GM12873 (cell line): Measurements from ENCODE around the gene ABHD5.
A peak's percentile ranks its signal among the peaks of the same experiment; 100 is the strongest.

Experiments
- CTCF ChIP-seq: IDR thresholded peaks from 2 replicates; pipeline ENCODE4 v1.5.1; 2012; ENCODE audit warnings: low read depth, mild to moderate bottlenecking, moderate library complexity, low read length, control low read depth; ENCODE audit not compliant: insufficient read depth; ENCODE audit errors: missing control alignments

Gene ABHD5

GRCh38 chr3:43690400-43691119 is at the start of gene ABHD5:
Gene ABHD5 (plus strand): TSS chr3:43690938. CDS start chr3:43690993, 55 bp downstream.
- TF ChIP-seq CTCF: peak; percentile 54

DNA sequence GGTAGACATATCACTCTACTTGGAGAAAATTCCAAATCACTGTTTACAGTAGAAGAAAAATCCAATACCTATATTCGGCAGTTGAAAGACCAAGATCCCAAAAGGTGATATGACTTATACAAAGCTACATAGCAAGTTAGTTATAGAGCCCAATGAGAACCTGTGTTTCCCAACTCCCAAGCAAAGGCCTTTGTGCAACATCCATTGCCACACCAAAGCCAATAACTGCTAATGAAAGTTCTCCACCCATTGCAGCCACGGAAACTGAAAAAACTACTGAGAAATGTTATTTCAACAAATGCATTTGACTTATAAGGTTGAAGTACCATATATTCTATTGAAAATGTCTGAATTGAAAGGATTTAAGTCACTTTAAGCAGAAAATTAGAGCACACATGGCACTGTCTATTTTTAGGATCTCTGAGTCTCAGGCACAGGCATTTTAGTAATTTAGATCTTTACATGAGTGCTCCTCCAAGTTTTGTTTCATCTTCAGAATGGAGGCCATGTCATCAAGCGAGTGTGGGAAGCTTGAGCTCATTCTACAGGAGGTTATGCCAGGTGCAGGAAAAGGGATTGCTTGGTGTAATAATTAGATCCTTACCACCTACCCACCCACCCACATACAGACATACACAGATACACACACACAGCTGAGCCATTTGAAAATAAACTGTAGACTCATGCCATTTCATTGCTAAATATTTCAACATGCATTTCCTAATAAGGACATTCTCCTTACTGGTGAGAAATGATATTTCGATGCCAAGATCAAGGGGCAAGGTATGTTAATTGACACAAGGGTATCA is 49.2 kb upstream of the ABHD5 start:
- TF ChIP-seq CTCF: no peak

GRCh38 chr3:43644443-43644842 is 46.3 kb upstream of the ABHD5 start:
- no peak for TF ChIP-seq CTCF

DNA sequence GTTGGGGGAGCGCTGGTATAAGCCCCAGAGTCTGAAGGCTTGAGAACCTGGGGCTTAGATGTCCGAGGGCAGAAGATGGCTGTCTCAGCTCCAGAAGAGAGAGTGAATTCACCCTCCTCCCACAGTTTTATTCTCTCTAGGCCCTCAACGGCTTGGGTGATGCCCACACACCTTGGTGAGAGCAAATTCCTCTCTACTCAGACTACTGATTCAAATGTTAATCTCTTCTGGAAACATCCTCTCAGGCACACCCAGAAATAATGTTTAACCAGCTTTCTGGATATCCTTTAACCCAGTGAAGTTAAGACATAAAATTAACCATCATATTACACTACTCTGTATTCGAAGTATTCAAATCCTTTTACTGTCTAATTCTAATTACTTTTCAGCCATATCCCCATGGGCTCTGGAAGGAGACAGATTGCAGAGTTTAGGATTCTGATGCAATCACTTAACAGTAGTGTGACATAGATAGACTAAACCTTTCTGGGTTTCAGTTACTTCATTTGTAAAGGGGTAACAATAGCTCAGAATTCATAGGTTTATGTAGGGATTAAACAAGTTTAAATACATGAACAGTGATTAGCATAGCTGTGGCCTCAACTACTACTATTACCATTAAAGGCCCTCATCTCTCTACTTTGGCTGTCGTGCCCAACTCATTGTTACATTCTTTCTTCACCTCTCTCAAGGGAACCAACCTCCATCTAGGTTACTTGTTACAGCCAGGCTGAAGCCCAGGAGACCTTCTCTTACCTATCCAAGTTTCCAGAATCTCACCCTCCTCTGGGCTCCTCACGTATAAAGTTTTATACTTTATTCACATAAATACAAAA is 43.2 kb upstream of the ABHD5 start:
- no peak for TF ChIP-seq CTCF

DNA sequence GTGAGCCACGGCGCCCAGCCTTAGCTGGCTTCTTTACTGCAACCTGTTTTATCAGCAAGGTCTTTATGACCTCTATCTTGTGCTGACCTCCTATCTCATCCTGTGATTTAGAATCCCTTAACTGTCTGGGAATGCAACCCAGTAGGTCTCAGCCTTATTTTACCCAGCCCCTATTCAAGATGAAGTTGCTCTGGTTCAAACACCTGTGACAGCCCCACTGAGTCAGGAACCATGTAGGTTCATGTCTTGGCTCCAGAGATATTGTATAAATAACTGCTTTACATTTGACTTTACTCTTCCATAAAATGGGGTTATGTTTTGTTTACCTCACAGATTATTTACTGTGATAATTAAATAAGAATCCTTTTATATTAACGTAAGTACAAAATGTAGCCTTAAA is 41.8 kb upstream of the ABHD5 start:
- no peak for TF ChIP-seq CTCF

- no peak for TF ChIP-seq CTCF
Observed at GRCh38 chr3:43649365-43649968, 41.3 kb upstream of the ABHD5 start.
